ENCODE data around the gene GNL2.

- TF ChIP-seq RAD21 (IDR thresholded peaks at IDR 0.05) (peak in 1 of 2 donors; percentile 44), GABPA (IDR thresholded peaks at IDR 0.05 in 1 of 2, conservative IDR thresholded peaks at IDR 0.05 in 1 of 2) (no peak), TAF1 (conservative IDR thresholded peaks at IDR 0.05) (no peak), SP1 (IDR thresholded peaks at IDR 0.05) (no peak), CTCF (IDR thresholded peaks at IDR 0.05; ENCODE audit: low read depth, low read length, missing input control) (peak; percentile 26), REST (IDR thresholded peaks at IDR 0.05) (no peak), YY1 (IDR thresholded peaks at IDR 0.05) (no peak), ATF3 (IDR thresholded peaks at IDR 0.05) (no peak), ZBTB33 (IDR thresholded peaks at IDR 0.05) (no peak), HNF4G (IDR thresholded peaks at IDR 0.05) (no peak), MAX (IDR thresholded peaks at IDR 0.05) (no peak), RXRA (IDR thresholded peaks at IDR 0.05) (no peak), EGR1 (IDR thresholded peaks at IDR 0.05; ENCODE audit: low read depth in 2 of 2) (no peak)
These were observed 34.3 kb downstream of the GNL2 start for GRCh38 chr1:37561133-37562132.

Measured in liver (tissue), 3 donors.